HG02943 (cell line): ENCODE data around the gene UBA52.

ENCODE experiments used
- ATAC-seq: cut with Tn5 transposase; IDR thresholded peaks from one replicate; pipeline ENCODE4 v1.9.1; 2021; ENCODE audit warnings: mild to moderate bottlenecking, low read depth, moderate library complexity; ENCODE audit not compliant: unreplicated experiment

Gene UBA52

DNA sequence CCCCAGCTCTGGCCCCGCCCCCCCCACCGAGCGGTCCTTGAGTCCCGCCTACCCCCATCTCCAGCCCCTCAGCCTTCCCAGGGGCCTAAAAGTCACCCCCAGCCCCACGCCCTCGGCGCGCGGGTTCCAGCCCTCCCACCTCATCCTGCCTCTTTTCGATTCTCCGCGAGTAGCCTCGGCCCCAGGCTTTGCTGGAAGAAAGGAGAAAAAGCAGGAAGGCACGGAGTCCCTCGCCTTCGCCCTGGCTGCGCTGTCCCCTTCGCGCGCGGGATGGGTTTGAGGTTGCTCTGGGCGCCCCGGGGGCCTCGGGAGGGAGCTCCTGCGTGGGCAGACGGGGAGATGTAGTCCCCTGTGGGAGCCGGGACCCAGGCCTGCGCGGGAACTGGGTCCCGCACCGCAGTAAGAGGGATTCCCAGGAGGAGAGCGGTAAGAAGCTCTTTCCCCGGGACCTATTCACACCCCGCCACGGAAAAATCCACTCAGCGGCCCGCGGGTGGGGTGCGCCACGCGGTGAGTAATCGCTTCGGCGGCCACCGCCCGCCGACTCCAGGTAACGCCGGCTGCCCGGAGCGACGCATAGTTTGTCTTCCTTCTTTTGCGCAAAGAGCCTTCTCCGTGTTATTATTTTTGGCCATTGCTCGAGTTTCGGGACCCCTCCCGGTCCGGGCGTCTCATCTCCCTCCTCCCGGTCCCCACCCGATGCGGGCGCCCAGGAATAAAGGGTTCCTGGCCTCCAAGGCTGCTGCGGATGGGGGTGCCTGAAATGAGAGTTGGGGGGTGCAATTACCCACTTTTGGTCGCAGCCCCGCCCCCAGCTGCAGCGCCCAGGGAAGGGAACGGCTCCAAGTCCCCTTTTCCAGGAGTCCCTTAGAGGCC is 35.8 kb downstream of the UBA52 start:
- no peak for ATAC-seq

- no peak for ATAC-seq
These were observed 36.6 kb downstream of the UBA52 start for GRCh38 chr19:18608102-18608804.

GRCh38 chr19:18608805-18609716 is 37.4 kb downstream of the UBA52 start:
- ATAC-seq = no peak

- no peak for ATAC-seq
These were observed 38.0 kb downstream of the UBA52 start for GRCh38 chr19:18609717-18610051.

DNA sequence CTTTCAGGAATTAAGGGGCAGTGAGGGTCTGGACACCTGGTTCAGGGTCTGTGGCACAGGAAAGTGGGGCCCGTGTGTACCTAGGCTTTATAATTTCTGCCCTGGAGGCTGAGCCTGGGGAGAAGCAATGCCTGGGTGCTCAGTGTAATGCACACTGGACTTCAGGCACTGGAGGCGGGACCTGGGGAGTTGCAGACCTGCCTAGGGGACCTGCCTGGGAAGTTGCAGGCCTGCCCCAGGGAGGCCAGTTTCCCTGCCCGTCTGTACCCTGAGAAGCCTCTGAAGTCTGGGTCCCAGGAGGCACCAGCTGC is 38.5 kb downstream of the UBA52 start:
- no peak for ATAC-seq

GRCh38 chr19:18610556-18611326 is 39.1 kb downstream of the UBA52 start:
- ATAC-seq = no peak

GRCh38 chr19:18611327-18612050 is 39.8 kb downstream of the UBA52 start:
- ATAC-seq = no peak

GRCh38 chr19:18612051-18612771 is 40.6 kb downstream of the UBA52 start:
- no peak for ATAC-seq

- no peak for ATAC-seq
These were observed 41.3 kb downstream of the UBA52 start, which contains the start of gene TMEM59L for GRCh38 chr19:18612772-18613588. Gene TMEM59L (plus strand): TSS chr19:18612870. CDS start chr19:18612959, 89 bp downstream.

- ATAC-seq = no peak
These were observed 42.1 kb downstream of the UBA52 start for GRCh38 chr19:18613589-18614234.

GRCh38 chr19:18616023-18616422 is 44.4 kb downstream of the UBA52 start:
- ATAC-seq = no peak

GRCh38 chr19:18617562-18617961 is 45.9 kb downstream of the UBA52 start:
- no peak for ATAC-seq

DNA sequence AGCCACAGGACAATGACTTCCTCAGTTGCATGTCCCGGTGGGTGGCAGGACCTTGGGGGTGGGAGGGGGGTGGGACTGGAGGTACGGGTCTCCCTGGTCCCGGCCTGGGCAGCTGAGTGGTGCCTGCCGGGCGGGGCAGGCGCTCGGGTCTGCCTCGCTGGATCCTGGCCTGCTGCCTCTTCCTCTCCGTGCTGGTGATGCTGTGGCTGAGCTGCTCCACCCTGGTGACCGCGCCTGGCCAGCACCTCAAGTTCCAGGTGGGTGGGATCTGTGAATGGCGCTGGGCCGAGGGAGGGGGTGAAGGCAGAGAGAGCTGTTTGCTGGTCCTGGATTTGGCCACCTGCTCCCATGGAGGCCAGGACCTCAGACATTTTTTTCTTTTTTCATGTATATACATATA is 46.6 kb downstream of the UBA52 start:
- ATAC-seq = no peak

- no peak for ATAC-seq
These were observed 48.7 kb downstream of the UBA52 start for GRCh38 chr19:18620311-18620710.

- ATAC-seq = no peak
These were observed 49.2 kb downstream of the UBA52 start for GRCh38 chr19:18620902-18621301.

DNA sequence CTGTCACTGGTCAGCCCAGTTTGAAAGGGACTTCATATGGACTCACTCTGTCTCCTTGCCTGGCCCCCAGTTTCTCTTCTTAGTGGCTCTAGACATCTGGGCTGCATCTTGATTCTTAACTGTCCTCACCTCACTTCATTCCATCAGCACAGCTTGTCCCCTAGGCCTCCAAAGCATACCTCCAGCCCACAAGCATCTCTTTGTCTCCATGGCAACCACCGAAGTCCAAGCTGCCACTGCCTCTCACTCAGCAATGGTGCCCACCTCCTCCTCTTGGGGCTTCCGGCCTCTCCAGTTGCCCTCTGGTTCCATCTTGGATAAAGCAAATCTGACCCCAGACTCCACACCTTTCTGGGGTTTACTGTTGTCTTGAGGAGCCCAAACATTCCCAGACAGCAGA is 55.2 kb downstream of the UBA52 start:
- no peak for ATAC-seq
